IMR-90 (cell line): ENCODE data around the gene ST6GALNAC3. TPM values are rescaled to one million over a fixed set of nuclear protein-coding genes. Genes with fewer than 3 reads are reported as not detected.

Experiments
- ATAC-seq: fragments of 200-7000 bp; cut with Tn5 transposase; 2 replicates; pipeline ENCODE4 v1.9.1; 2020; ENCODE audit warnings: low read depth, mild to moderate bottlenecking, moderate library complexity
- BruUV-seq: library from RNA; stranded (reverse); fragments of 400-500 nt; replicated peaks from 2 replicates; lab custom pipeline; 2021; lab: Mats Ljungman, UMichigan
- CTCF ChIA-PET: fragments of 300-600 bp; formaldehyde crosslinking; extraction: SDS; loops from one replicate; lab custom pipeline; 2021; ENCODE audit warnings: antibody characterized with exemption; lab: Yijun Ruan, JAX
- POLR2A ChIA-PET: fragments of 300-600 bp; sonication (Branson Sonifier 250); formaldehyde crosslinking; loops from one replicate; lab custom pipeline; 2022; ENCODE audit warnings: antibody characterized with exemption; ENCODE audit not compliant: unreplicated experiment; lab: Charles Lee
- DNase-seq: peaks from one replicate; pipeline ENCODE4 v3.0.0; 2013
- H2AFZ ChIP-seq: replicated peaks from 2 replicates; pipeline ENCODE3; 2013; ENCODE audit warnings: low read length, mild to moderate bottlenecking; ENCODE audit not compliant: poor library complexity
- H2AK5ac ChIP-seq: 2 replicates; pipeline ENCODE4 v1.6.1; 2013; ENCODE audit warnings: low read depth, low read length, inconsistent platforms
- H2AK9ac ChIP-seq: replicated peaks from 2 replicates; pipeline ENCODE3; 2013; ENCODE audit warnings: mild to moderate bottlenecking, low read depth, low read length, moderate library complexity; ENCODE audit not compliant: poor library complexity
- H2BK120ac ChIP-seq: 2 replicates; pipeline ENCODE4 v1.6.1; 2013; ENCODE audit warnings: low read depth, low read length, inconsistent platforms
- H2BK15ac ChIP-seq: 3 replicates; pipeline ENCODE4 v1.6.1; 2013; ENCODE audit warnings: low read depth, low read length, inconsistent platforms
- H2BK20ac ChIP-seq: 2 replicates; pipeline ENCODE4 v1.6.1; 2013; ENCODE audit warnings: low read depth, mild to moderate bottlenecking, inconsistent platforms, low read length, moderate library complexity
- H2BK5ac ChIP-seq: 2 replicates; pipeline ENCODE4 v1.6.1; 2013; ENCODE audit warnings: mild to moderate bottlenecking, low read depth, low read length, inconsistent platforms; ENCODE audit not compliant: poor library complexity, severe bottlenecking
- H3K14ac ChIP-seq: replicated peaks from 2 replicates; pipeline ENCODE4 v1.6.1; 2013; ENCODE audit warnings: low read depth, low read length, inconsistent platforms
- H3K18ac ChIP-seq: 2 replicates; pipeline ENCODE4 v1.6.1; 2013; ENCODE audit warnings: low read depth, low read length, control low read depth
- H3K23ac ChIP-seq: 2 replicates; pipeline ENCODE4 v1.6.1; 2013; ENCODE audit warnings: low read depth, low read length, inconsistent platforms
- H3K27ac ChIP-seq: 2 replicates; pipeline ENCODE4 v1.5.1; 2013; ENCODE audit warnings: mild to moderate bottlenecking, control low read depth, low read length; ENCODE audit not compliant: insufficient read depth
- H3K27me3 ChIP-seq: 2 replicates; pipeline ENCODE4 v1.6.1; 2013; ENCODE audit warnings: low read length; ENCODE audit not compliant: control insufficient read depth, insufficient read depth
- H3K36me3 ChIP-seq: 2 replicates; pipeline ENCODE4 v1.6.1; 2013; ENCODE audit warnings: low read length, mixed read lengths; ENCODE audit not compliant: control insufficient read depth, insufficient read depth
- H3K4ac ChIP-seq: 2 replicates; pipeline ENCODE4 v1.6.1; 2013; ENCODE audit warnings: low read depth, low read length, inconsistent platforms
- H3K4me1 ChIP-seq: 2 replicates; pipeline ENCODE4 v1.6.1; 2013; ENCODE audit warnings: low read length, mixed read lengths; ENCODE audit not compliant: control insufficient read depth, insufficient read depth
- H3K4me2 ChIP-seq: 2 replicates; pipeline ENCODE4 v1.6.1; 2013; ENCODE audit warnings: low read depth, mild to moderate bottlenecking, control low read depth, low read length, moderate library complexity
- H3K4me3 ChIP-seq: 2 replicates; pipeline ENCODE4 v1.5.1; 2013; ENCODE audit warnings: low read depth, mild to moderate bottlenecking, control low read depth, low read length, moderate library complexity; ENCODE audit not compliant: insufficient read depth
- H3K56ac ChIP-seq: 2 replicates; pipeline ENCODE4 v1.6.1; 2013; ENCODE audit warnings: low read length, inconsistent platforms; ENCODE audit not compliant: insufficient read depth; ENCODE audit errors: extremely low read depth
- H3K79me1 ChIP-seq, 2 experiments: 2 replicates each; pipeline ENCODE4 v1.6.1; 2013; ENCODE audit warnings: low read length in 2 of 2, inconsistent platforms in 1 of 2, low read depth in 1 of 2
- H3K9ac ChIP-seq: 2 replicates; pipeline ENCODE4 v1.6.1; 2013; ENCODE audit warnings: low read depth, low read length, control low read depth
- H3K9me1 ChIP-seq: 2 replicates; pipeline ENCODE4 v1.6.1; 2013; ENCODE audit warnings: low read length, inconsistent platforms; ENCODE audit not compliant: insufficient read depth
- H3K9me3 ChIP-seq: 2 replicates; pipeline ENCODE4 v1.6.1; 2013; ENCODE audit warnings: low read length; ENCODE audit not compliant: control insufficient read depth, insufficient read depth
- H4K20me1 ChIP-seq: 2 replicates; pipeline ENCODE4 v1.6.1; 2013; ENCODE audit warnings: low read length, inconsistent platforms; ENCODE audit not compliant: insufficient read depth
- H4K5ac ChIP-seq: 2 replicates; pipeline ENCODE4 v1.6.1; 2013; ENCODE audit warnings: mild to moderate bottlenecking, low read depth, low read length, control low read depth
- H4K8ac ChIP-seq, 2 experiments: 2 replicates each; pipeline ENCODE4 v1.6.1; 2013; ENCODE audit warnings: low read depth in 2 of 2, low read length in 2 of 2, control low read depth in 1 of 2, inconsistent platforms in 1 of 2
- H4K91ac ChIP-seq: 2 replicates; pipeline ENCODE4 v1.6.1; 2013; ENCODE audit warnings: low read depth, low read length, inconsistent platforms; ENCODE audit not compliant: insufficient read depth
- BHLHE40 ChIP-seq: fragments of 150-350 bp; IDR thresholded peaks from 2 replicates; pipeline ENCODE4 v1.6.1; 2016; ENCODE audit warnings: mild to moderate bottlenecking, low read depth, low read length
- CEBPB ChIP-seq: IDR thresholded peaks from 2 replicates; pipeline ENCODE4 v1.6.1; 2012; ENCODE audit warnings: low read depth, low read length, improper control_type of control experiment
- CHD1 ChIP-seq: IDR thresholded peaks from 2 replicates; pipeline ENCODE4 v1.6.1; 2012; ENCODE audit warnings: low read depth, low read length, improper control_type of control experiment
- FOS ChIP-seq: fragments of 150-350 bp; IDR thresholded peaks from 2 replicates; pipeline ENCODE4 v1.6.1; 2016; ENCODE audit warnings: low read depth, low read length
- MAFK ChIP-seq: IDR thresholded peaks from 2 replicates; pipeline ENCODE4 v1.6.1; 2012; ENCODE audit warnings: low read depth, low read length, improper control_type of control experiment
- MAZ ChIP-seq: IDR thresholded peaks from 2 replicates; pipeline ENCODE4 v1.6.1; 2012; ENCODE audit warnings: low read depth, mild to moderate bottlenecking, low read length, improper control_type of control experiment, moderate library complexity, borderline replicate concordance
- MXI1 ChIP-seq: IDR thresholded peaks from 2 replicates; pipeline ENCODE4 v1.6.1; 2012; ENCODE audit warnings: low read depth, mild to moderate bottlenecking, low read length, moderate library complexity, borderline replicate concordance
- NFE2L2 ChIP-seq: fragments of 150-350 bp; IDR thresholded peaks from 2 replicates; pipeline ENCODE4 v1.6.1; 2016; ENCODE audit warnings: low read depth, mild to moderate bottlenecking, low read length
- POLR2A ChIP-seq: IDR thresholded peaks from 2 replicates; pipeline ENCODE4 v1.6.1; 2012; ENCODE audit warnings: mild to moderate bottlenecking, low read depth, low read length
- RAD21 ChIP-seq: IDR thresholded peaks from 2 replicates; pipeline ENCODE4 v1.6.1; 2012; ENCODE audit warnings: low read length, improper control_type of control experiment
- RCOR1 ChIP-seq: IDR thresholded peaks from 2 replicates; pipeline ENCODE4 v1.6.1; 2012; ENCODE audit warnings: mild to moderate bottlenecking, low read length, improper control_type of control experiment; ENCODE audit not compliant: insufficient replicate concordance
- RFX5 ChIP-seq: IDR thresholded peaks from 2 replicates; pipeline ENCODE4 v1.8.0; 2012; ENCODE audit warnings: low read depth, mild to moderate bottlenecking, low read length, moderate library complexity
- SMC3 ChIP-seq: fragments of 150-350 bp; IDR thresholded peaks from 2 replicates; pipeline ENCODE4 v1.6.1; 2016; ENCODE audit warnings: low read depth, mild to moderate bottlenecking, antibody characterized with exemption, low read length, moderate library complexity
- WGBS, 2 experiments: methylation state at CpG; one replicate each; pipeline versions ENCODE4 v1.1.5 to v1.1.7; 2013; ENCODE audit warnings: missing lambda C conversion rate in 2 of 2; ENCODE audit not compliant: insufficient read length in 1 of 2; ENCODE audit errors: extremely low coverage in 2 of 2; 5-methylcytosine and 5-hydroxymethylcytosine counted together
- dilution Hi-C: fragments of 300-500 bp; cut with HindIII; formaldehyde crosslinking; loops from one replicate; pipeline ENCODE4 v1.14.3; 2018; ENCODE audit warnings: low sequenced_read_pairs; ENCODE audit not compliant: unreplicated experiment
- in situ Hi-C: fragments of 300-500 bp; cut with MboI; formaldehyde crosslinking; loops from 3 replicates; pipeline ENCODE4 v1.14.3; 2019; ENCODE audit warnings: low sequenced_read_pairs, inconsistent platforms, mixed read lengths
- intact Hi-C: fragments of 100-400 bp; cut with micrococcal nuclease; formaldehyde crosslinking; loops from 2 replicates; pipeline ENCODE4 v1.10.0; 2022
- polyA plus RNA-seq, 3 experiments: library from polyadenylated mRNA; depleted of rRNA; stranded (reverse); fragments of >200 nt; gene quantifications; 2 replicates each; pipeline ENCODE4 v1.2.3, GENCODE V29; 2012; ENCODE audit warnings: low replicate concordance in 1 of 3
- total RNA-seq: library from RNA; depleted of rRNA; stranded (reverse); fragments of >200 nt; gene quantifications from 2 replicates; pipeline ENCODE4 v1.2.3, GENCODE V29; 2012
- TF ChIP-seq, protein P1 (sequence below): fragments of 150-350 bp; IDR thresholded peaks from 2 replicates; pipeline ENCODE4 v1.6.1; 2017; ENCODE audit warnings: mild to moderate bottlenecking, antibody characterized with exemption, low read length, low read depth
- TF ChIP-seq, protein P2 (sequence below): conservative IDR thresholded peaks from 2 replicates; pipeline ENCODE4 v1.5.1; 2012; ENCODE audit warnings: mild to moderate bottlenecking, low read depth, low read length, improper control_type of control experiment
- TF ChIP-seq, protein P3 (sequence below): fragments of 150-350 bp; IDR thresholded peaks from 2 replicates; pipeline ENCODE4 v1.6.1; 2016; ENCODE audit warnings: low read depth, mild to moderate bottlenecking, low read length, moderate library complexity, borderline replicate concordance

ST6GALNAC3 gene
- total and polyA plus RNA-seq, 2 of the 4 experiments (the other 2 are of a cell fraction) = 0.65 to 1.3 TPM

DNA sequence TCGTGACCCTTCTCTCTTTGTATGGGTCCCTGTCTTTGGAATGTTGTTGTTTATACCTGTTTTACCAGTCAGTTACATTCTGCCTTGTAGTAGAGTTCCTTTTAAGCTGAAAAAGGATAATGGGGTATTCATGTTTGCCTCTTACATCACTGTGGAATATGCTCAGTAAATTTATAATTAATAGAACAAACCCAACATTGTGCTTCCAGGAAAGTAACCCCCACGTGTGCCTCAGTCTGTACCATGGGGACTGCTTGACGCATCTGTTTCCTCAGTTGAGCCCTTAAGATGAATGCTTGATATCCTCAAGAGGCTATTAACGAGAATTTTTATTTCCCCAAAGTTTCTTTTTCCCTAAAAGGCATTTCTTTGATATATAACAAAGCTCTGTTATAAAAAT lies 73.4 kb downstream of the ST6GALNAC3 start:
- Histone ChIP-seq H2AK9ac (no peak overlapping the region), H2BK5ac (no peak overlapping the region), H3K27ac (no peak overlapping the region), H3K9me3 (no peaks in the 10 kb centered on the region), H3K23ac (no peak overlapping the region), H3K9ac (no peak overlapping the region), H2AFZ (no peak overlapping the region), H4K8ac (no peak overlapping the region), H3K14ac (no peak overlapping the region), H4K91ac (no peak overlapping the region), H2AK5ac (no peak overlapping the region), H3K79me1 (no peaks in the 10 kb centered on the region), H3K56ac (no peak overlapping the region), H3K18ac (no peak overlapping the region), H3K4me3 (no peak overlapping the region), H2BK15ac (no peak overlapping the region), H3K36me3 (no peaks in the 10 kb centered on the region), H4K5ac (no peak overlapping the region), H2BK120ac (no peak overlapping the region), H2BK20ac (no peak overlapping the region), H3K4ac (no peak overlapping the region), H3K4me2 (no peak overlapping the region), H3K4me1 (no peaks in the 10 kb centered on the region), H3K27me3 (no peaks in the 10 kb centered on the region; the same call in 1 of the 2 replicates), H3K9me1 (no peaks in the 10 kb centered on the region), H4K20me1 (no peaks in the 10 kb centered on the region)
- ATAC-seq (no peak), DNase-seq (no peak)
- in situ Hi-C loops = no loop called here
- TF ChIP-seq, protein P1, sequence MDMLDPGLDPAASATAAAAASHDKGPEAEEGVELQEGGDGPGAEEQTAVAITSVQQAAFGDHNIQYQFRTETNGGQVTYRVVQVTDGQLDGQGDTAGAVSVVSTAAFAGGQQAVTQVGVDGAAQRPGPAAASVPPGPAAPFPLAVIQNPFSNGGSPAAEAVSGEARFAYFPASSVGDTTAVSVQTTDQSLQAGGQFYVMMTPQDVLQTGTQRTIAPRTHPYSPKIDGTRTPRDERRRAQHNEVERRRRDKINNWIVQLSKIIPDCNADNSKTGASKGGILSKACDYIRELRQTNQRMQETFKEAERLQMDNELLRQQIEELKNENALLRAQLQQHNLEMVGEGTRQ = no peak
- TF ChIP-seq RAD21 (no peak), CEBPB (no peak), RFX5 (no peak), MXI1 (no peak), NFE2L2 (no peak), FOS (no peak), RCOR1 (no peak), BHLHE40 (no peak), MAFK (no peak), CHD1 (no peak), MAZ (no peak), SMC3 (no peak), POLR2A (no peak)
- TF ChIP-seq, protein P2, sequence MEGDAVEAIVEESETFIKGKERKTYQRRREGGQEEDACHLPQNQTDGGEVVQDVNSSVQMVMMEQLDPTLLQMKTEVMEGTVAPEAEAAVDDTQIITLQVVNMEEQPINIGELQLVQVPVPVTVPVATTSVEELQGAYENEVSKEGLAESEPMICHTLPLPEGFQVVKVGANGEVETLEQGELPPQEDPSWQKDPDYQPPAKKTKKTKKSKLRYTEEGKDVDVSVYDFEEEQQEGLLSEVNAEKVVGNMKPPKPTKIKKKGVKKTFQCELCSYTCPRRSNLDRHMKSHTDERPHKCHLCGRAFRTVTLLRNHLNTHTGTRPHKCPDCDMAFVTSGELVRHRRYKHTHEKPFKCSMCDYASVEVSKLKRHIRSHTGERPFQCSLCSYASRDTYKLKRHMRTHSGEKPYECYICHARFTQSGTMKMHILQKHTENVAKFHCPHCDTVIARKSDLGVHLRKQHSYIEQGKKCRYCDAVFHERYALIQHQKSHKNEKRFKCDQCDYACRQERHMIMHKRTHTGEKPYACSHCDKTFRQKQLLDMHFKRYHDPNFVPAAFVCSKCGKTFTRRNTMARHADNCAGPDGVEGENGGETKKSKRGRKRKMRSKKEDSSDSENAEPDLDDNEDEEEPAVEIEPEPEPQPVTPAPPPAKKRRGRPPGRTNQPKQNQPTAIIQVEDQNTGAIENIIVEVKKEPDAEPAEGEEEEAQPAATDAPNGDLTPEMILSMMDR = no peak
- TF ChIP-seq, protein P3, sequence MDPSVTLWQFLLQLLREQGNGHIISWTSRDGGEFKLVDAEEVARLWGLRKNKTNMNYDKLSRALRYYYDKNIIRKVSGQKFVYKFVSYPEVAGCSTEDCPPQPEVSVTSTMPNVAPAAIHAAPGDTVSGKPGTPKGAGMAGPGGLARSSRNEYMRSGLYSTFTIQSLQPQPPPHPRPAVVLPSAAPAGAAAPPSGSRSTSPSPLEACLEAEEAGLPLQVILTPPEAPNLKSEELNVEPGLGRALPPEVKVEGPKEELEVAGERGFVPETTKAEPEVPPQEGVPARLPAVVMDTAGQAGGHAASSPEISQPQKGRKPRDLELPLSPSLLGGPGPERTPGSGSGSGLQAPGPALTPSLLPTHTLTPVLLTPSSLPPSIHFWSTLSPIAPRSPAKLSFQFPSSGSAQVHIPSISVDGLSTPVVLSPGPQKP = no peak
- intact Hi-C loops = loop anchor here (5.0 kb wide), 1 partner anchor 111 kb away; no protein-coding TSS in a partner anchor
- CTCF ChIA-PET = no interaction called here
- WGBS, 2 experiments = no CpG with 5 or more reads among the region's 4 CpGs
- dilution Hi-C loops = no loop called here
- BruUV-seq = no TSS peak
- POLR2A ChIA-PET = no interaction called here
